PFSK-1 (cell line): ENCODE results near the gene NKAIN2.

Source experiments
- FOXP2 ChIP-seq: optimal IDR thresholded peaks from 2 replicates; pipeline ENCODE3; 2011; ENCODE audit warnings: borderline replicate concordance, control low read depth, inconsistent platforms; ENCODE audit not compliant: insufficient read depth; ENCODE audit errors: extremely low read length, extremely low read depth
- POLR2AphosphoS5 ChIP-seq: IDR thresholded peaks from 2 replicates; pipeline ENCODE4 v1.6.1; 2012; ENCODE audit warnings: low read depth, mild to moderate bottlenecking, control low read depth, low read length, moderate library complexity
- SIN3A ChIP-seq: IDR thresholded peaks from 2 replicates; pipeline ENCODE4 v1.6.1; 2012; ENCODE audit warnings: mild to moderate bottlenecking, low read length, moderate library complexity, borderline replicate concordance; ENCODE audit not compliant: insufficient read depth
- TAF1 ChIP-seq: IDR thresholded peaks from 2 replicates; pipeline ENCODE4 v1.6.1; 2012; ENCODE audit warnings: low read length, control low read depth, borderline replicate concordance; ENCODE audit not compliant: insufficient read depth
- TF ChIP-seq, protein P1 (sequence below), 2 experiments: IDR thresholded peaks; 2 replicates each; pipeline versions ENCODE4 v1.6.1 to v1.8.0; 2011 to 2012; ENCODE audit warnings: low read depth in 2 of 2, low read length in 2 of 2, control low read depth in 1 of 2, inconsistent platforms in 1 of 2, mild to moderate bottlenecking in 1 of 2, moderate library complexity in 1 of 2; ENCODE audit not compliant: insufficient read depth in 1 of 2

The NKAIN2 gene

DNA sequence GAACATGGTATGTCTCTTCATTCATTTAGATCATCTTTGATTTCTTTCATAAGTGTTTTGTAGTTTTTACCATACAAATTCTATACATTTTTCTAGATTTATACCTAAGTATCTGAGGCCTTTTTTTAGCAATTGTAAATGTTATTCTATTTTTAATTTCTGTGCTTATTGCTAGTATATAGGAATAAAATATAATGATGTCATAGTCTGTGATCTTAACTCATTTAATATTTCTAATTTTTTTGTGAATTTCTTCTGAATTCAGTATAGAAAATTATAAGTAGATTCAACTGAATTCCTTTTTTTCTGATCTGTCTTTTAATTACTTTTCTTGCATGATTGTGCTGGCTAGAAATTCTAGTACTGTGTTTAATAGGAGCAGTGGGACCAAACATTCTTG is 520.6 kb downstream of the NKAIN2 start:
- TF ChIP-seq POLR2AphosphoS5 (no peak), TAF1 (no peak), FOXP2 (no peak), SIN3A (no peak)
- TF ChIP-seq, protein P1, sequence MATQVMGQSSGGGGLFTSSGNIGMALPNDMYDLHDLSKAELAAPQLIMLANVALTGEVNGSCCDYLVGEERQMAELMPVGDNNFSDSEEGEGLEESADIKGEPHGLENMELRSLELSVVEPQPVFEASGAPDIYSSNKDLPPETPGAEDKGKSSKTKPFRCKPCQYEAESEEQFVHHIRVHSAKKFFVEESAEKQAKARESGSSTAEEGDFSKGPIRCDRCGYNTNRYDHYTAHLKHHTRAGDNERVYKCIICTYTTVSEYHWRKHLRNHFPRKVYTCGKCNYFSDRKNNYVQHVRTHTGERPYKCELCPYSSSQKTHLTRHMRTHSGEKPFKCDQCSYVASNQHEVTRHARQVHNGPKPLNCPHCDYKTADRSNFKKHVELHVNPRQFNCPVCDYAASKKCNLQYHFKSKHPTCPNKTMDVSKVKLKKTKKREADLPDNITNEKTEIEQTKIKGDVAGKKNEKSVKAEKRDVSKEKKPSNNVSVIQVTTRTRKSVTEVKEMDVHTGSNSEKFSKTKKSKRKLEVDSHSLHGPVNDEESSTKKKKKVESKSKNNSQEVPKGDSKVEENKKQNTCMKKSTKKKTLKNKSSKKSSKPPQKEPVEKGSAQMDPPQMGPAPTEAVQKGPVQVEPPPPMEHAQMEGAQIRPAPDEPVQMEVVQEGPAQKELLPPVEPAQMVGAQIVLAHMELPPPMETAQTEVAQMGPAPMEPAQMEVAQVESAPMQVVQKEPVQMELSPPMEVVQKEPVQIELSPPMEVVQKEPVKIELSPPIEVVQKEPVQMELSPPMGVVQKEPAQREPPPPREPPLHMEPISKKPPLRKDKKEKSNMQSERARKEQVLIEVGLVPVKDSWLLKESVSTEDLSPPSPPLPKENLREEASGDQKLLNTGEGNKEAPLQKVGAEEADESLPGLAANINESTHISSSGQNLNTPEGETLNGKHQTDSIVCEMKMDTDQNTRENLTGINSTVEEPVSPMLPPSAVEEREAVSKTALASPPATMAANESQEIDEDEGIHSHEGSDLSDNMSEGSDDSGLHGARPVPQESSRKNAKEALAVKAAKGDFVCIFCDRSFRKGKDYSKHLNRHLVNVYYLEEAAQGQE (IDR thresholded peaks at IDR 0.05; ENCODE audit: insufficient read depth in 1 of 2, low read depth in 2 of 2, low read length in 2 of 2): no peak

DNA sequence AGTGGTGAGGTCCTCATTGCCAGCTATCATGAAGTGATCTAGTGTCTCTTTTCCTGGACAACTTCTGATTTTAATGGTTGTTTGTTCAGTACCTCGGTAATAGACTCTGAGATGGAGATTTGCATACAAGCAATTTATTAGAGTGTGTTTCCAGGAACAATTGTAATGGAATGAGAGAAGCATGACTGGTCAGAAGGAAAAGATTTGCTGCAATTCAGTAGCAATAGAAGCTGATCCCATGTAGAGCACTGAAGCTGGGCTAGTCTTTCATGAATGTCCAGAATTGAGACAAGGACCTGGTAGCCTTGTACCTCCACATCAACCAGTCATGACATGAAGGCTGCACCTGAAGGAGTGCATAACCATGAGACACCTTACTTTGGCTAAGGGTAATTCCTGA is 526.5 kb downstream of the NKAIN2 start:
- TF ChIP-seq TAF1 (no peak), POLR2AphosphoS5 (no peak), FOXP2 (no peak), SIN3A (no peak)
- TF ChIP-seq, protein P1 (IDR thresholded peaks at IDR 0.05; ENCODE audit: insufficient read depth in 1 of 2, low read depth in 2 of 2, low read length in 2 of 2): no peak

DNA sequence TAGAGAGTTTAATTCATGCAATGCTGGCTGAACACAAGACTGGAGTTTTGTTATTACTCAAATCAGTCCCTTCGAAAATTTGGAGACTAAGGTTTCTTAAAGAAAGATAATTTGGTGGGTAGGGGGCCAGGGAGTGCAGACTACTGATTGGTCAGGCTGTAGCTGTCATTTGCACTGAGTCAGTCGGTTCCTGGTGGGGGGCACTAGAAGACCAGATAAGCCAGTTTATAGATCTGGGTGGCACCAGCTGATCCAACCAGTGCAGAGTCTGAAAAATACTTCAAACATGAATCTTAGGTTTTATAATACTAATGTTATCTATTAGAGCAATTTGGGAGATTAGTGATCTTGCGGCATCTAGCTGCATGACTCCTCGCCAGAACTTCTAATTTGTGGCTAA is 530.7 kb downstream of the NKAIN2 start:
- TF ChIP-seq, protein P1 (IDR thresholded peaks at IDR 0.05; ENCODE audit: insufficient read depth in 1 of 2, low read depth in 2 of 2, low read length in 2 of 2): no peak
- no peak for TF ChIP-seq FOXP2
- TF ChIP-seq TAF1: no peak
- TF ChIP-seq POLR2AphosphoS5: no peak
- TF ChIP-seq SIN3A: no peak

DNA sequence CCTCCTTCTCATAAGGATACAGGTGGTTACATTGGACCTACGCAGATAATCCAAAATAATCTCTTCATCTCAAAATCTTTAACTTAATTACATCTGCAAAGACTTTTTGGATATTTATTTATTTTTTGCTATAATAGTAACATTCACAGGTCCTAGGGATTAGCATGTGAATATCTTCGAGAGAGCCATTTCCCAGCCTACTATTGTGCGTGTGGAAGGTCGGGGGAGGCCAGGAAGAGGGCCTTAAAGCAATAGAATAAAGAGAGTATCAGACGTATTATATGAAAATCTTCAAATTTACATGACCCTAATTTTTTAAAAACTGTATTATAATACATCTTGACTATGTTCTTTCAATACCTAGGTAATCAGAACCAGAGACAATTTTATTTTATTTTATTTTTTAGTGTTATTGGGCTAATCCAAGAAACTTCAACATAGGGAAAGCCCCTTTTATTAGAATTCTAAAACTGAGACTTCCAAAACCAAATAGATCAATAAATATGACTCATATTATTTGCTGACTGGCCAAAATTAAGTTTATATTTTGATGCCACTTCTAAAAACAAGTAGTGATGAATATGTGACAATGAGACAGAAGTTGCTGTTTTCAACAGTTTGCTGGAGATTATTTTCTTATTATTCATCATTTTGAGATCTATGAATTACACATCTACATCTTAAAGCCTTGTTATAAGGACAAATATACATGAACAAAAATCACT is 536.1 kb downstream of the NKAIN2 start:
- no peak for TF ChIP-seq POLR2AphosphoS5
- TF ChIP-seq, protein P1 (IDR thresholded peaks at IDR 0.05; ENCODE audit: insufficient read depth in 1 of 2, low read depth in 2 of 2, low read length in 2 of 2): no peak
- TF ChIP-seq TAF1: no peak
- TF ChIP-seq FOXP2: no peak
- no peak for TF ChIP-seq SIN3A

DNA sequence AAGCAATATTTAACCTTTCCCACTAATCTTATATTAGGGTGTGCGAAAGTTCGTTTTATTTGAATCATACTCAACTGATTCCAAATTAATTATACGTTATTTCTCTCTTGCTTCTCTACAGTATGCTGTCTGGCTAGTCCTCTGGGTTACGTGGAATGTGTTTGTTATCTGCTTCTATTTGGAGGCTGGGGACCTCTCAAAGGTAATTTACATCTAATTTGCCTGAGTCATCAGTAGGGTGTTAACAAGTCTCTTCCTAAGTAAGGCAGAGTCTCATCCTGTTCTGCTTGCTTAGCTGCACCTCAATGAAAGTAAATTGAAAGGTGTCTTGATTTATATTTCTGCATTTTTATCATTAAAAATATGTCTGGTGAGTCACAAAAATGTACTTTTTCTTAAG is 551.5 kb downstream of the NKAIN2 start:
- TF ChIP-seq FOXP2 (no peak), SIN3A (no peak)
- TF ChIP-seq, protein P1 (IDR thresholded peaks at IDR 0.05; ENCODE audit: insufficient read depth in 1 of 2, low read depth in 2 of 2, low read length in 2 of 2): no peak
